T follicular helper cell (primary cell): Measurements from ENCODE around the gene DDIT4L.
"Not testable (repeated sequence)": the region's sequence is repeated elsewhere in the genome, so short reads cannot be mapped to it uniquely, and the experiment has no call there.

ENCODE experiments used
- DNase-seq: peaks from one replicate; pipeline ENCODE4 v3.0.0-alpha.2; 2020; ENCODE audit warnings: low read depth
- total RNA-seq, 2 experiments: gene quantifications; one replicate each; lab custom pipeline; 2026; lab: John Stamatoyannopoulos, UW

The DDIT4L gene
- 0 reads per million in 2 experiments for total RNA-seq

GRCh38 chr4:100189820-100190642 is at the start of gene DDIT4L:
DDIT4L (minus strand) TSS chr4:100190468; CDS start chr4:100189983, 485 bp downstream.
- no peak for DNase-seq

- no peak for DNase-seq
These were observed 49.7 kb upstream of the DDIT4L start for GRCh38 chr4:100240008-100240407.

- no peak for DNase-seq
These were observed 34.5 kb upstream of the DDIT4L start for GRCh38 chr4:100224721-100225120.

GRCh38 chr4:100224160-100224559 is 33.9 kb upstream of the DDIT4L start:
- no peak for DNase-seq

- no peak for DNase-seq
These were observed 18.7 kb upstream of the DDIT4L start for GRCh38 chr4:100208964-100209363.

GRCh38 chr4:100208459-100208858 is 18.2 kb upstream of the DDIT4L start:
- no peak for DNase-seq

GRCh38 chr4:100206850-100207249 is 16.6 kb upstream of the DDIT4L start:
- no peak for DNase-seq

- DNase-seq, result no peak
These were observed 7.8 kb upstream of the DDIT4L start for GRCh38 chr4:100198061-100198460.

GRCh38 chr4:100196388-100197071 is 6.3 kb upstream of the DDIT4L start:
- not testable (repeated sequence) for DNase-seq

- no peak for DNase-seq
These were observed 654 bp upstream of the DDIT4L start for GRCh38 chr4:100190643-100191600.

GRCh38 chr4:100188829-100189228 is 1.4 kb downstream of the DDIT4L start:
- no peak for DNase-seq

GRCh38 chr4:100187781-100188180 is 2.5 kb downstream of the DDIT4L start:
- DNase-seq, result no peak

GRCh38 chr4:100184787-100185186 is 5.5 kb downstream of the DDIT4L start:
- DNase-seq, result no peak

GRCh38 chr4:100177855-100178254 is 12.4 kb downstream of the DDIT4L start:
- DNase-seq, result no peak

GRCh38 chr4:100177126-100177525 is 13.1 kb downstream of the DDIT4L start:
- no peak for DNase-seq

GRCh38 chr4:100175858-100176257 is 14.4 kb downstream of the DDIT4L start:
- DNase-seq, result no peak

- no peak for DNase-seq
These were observed 15.3 kb downstream of the DDIT4L start for GRCh38 chr4:100174985-100175383.

- DNase-seq, result no peak
These were observed 19.3 kb downstream of the DDIT4L start for GRCh38 chr4:100170986-100171385.

- no peak for DNase-seq
These were observed 20.5 kb downstream of the DDIT4L start for GRCh38 chr4:100169491-100170485.

GRCh38 chr4:100168521-100168920 is 21.7 kb downstream of the DDIT4L start:
- DNase-seq, result no peak
